NOMO-1 treated with DMSO at 0.1 percent for 48 hours (cell line): ENCODE results near the gene B3GALT6.

Experiments
- DNase-seq: peaks from one replicate; lab custom pipeline; 2025; ENCODE audit not compliant: unreplicated experiment; lab: John Stamatoyannopoulos, UW

Gene B3GALT6

DNA sequence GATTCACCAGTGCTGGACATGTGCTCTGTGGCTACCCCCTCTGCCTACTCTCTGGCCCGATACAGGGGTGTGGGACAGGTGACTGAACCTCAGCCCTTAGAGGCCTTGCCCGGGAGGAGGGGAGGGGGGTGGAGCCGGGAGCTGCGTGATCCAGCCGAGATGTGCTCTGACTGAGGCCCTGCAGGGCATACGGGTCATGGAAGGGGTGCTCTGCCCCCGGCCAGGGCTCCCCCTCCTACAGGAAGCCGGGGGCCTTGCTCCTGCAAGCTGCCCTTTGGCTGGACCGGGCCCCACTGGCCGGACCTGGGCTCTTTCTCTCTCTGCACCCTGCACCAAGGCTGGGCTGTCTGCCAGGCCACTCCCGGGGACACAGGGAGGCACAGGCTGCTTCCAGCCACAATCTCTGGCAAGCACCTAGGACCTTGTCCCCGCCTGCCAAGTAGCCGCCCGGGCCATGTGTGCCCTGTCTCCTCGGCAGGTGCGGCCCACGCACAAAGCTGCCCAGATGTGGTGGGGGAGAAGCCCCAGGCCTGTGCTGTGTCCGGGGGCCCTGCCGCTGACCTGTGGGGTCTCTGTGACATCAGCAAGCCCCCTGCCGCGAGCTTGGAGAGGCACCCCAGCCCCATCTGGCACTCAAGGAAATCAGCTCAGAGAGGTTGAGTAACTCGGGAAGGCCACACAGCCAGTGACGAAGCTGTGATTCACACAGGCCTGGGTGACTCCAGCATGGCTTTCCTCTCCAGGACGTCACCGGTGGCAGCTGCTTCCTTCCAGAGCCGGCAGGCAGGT lies 49.7 kb downstream of the B3GALT6 start:
- no peak for DNase-seq

DNA sequence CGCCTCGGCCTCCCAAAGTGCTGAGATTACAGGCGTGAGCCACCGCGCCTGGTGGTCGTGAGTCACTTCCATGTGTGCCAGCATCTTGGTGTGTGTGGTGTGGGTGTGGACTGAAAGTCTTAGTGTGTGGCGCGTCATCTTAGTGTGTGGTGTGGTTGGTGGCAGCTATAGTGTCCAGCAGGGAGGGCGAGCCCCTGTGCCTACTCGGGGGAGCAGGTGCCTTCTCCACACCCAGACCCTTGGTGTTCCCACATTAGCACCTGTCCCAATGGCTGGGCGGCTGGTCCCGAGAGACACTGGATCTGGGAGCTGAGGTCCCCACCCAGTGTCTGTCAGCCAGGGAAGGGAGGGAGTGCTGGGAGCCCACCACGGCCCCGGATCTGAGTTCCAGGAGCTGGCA lies 51.0 kb downstream of the B3GALT6 start:
- DNase-seq: no peak

DNA sequence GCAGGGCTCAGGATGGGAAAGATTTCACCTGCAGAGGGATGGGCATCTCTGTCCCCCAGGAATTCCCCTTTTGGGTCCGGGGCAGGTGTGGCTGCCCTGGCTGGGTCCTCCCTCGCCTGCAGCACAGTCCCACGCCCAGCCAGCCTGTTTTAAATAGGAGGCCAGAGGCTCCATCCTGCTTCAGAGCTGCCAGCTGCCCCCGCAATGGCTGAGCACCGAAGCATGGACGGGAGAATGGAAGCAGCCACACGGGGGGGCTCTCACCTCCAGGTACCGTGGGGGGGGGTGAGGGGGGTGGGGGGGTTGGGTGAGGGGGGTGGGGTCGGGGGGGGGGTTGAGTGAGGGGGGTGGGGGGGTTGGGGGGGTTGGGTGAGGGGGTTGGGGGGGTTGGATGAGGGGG lies 51.8 kb downstream of the B3GALT6 start:
- DNase-seq: no peak
